Peyer's patch (tissue), 4 donors: ENCODE results near the gene CKMT2.

ENCODE experiments used
- CTCF ChIP-seq, 6 experiments: fragments of 450-650 bp in 4 of 6; fragments of 200-600 bp in 2 of 6; sonication (generic) in 1 of 6; IDR thresholded peaks; one replicate each; pipeline ENCODE4 v1.5.1; 2017 to 2019; ENCODE audit warnings: antibody characterized with exemption in 6 of 6, mild to moderate bottlenecking in 3 of 6, moderate library complexity in 1 of 6
- POLR2A ChIP-seq, 2 donors: fragments of 450-650 bp; IDR thresholded peaks; one replicate each; pipeline ENCODE4 v1.5.1; 2017; ENCODE audit warnings: antibody characterized with exemption in 2 of 2, mild to moderate bottlenecking in 2 of 2, moderate library complexity in 2 of 2

GRCh38 chr5:81254886-81255559, 21.9 kb downstream of the CKMT2 start:
- TF ChIP-seq CTCF (IDR thresholded peaks at IDR 0.05) (no peak), POLR2A (IDR thresholded peaks at IDR 0.05) (no peak)
